IMR-90 (cell line): Measurements from ENCODE around the gene CYTH1. TPM values are rescaled to one million over a fixed set of nuclear protein-coding genes. Genes with fewer than 3 reads are reported as not detected.

Experiments
- ATAC-seq: fragments of 200-7000 bp; cut with Tn5 transposase; 2 replicates; pipeline ENCODE4 v1.9.1; 2020; ENCODE audit warnings: low read depth, mild to moderate bottlenecking, moderate library complexity
- BruUV-seq: library from RNA; stranded (reverse); fragments of 400-500 nt; replicated peaks from 2 replicates; lab custom pipeline; 2021; lab: Mats Ljungman, UMichigan
- CTCF ChIA-PET: fragments of 300-600 bp; formaldehyde crosslinking; extraction: SDS; loops from one replicate; lab custom pipeline; 2021; ENCODE audit warnings: antibody characterized with exemption; lab: Yijun Ruan, JAX
- POLR2A ChIA-PET: fragments of 300-600 bp; sonication (Branson Sonifier 250); formaldehyde crosslinking; loops from one replicate; lab custom pipeline; 2022; ENCODE audit warnings: antibody characterized with exemption; ENCODE audit not compliant: unreplicated experiment; lab: Charles Lee
- DNase-seq: peaks from one replicate; pipeline ENCODE4 v3.0.0; 2013
- H2AFZ ChIP-seq: replicated peaks from 2 replicates; pipeline ENCODE3; 2013; ENCODE audit warnings: low read length, mild to moderate bottlenecking; ENCODE audit not compliant: poor library complexity
- H2AK5ac ChIP-seq: 2 replicates; pipeline ENCODE4 v1.6.1; 2013; ENCODE audit warnings: low read depth, low read length, inconsistent platforms
- H2AK9ac ChIP-seq: replicated peaks from 2 replicates; pipeline ENCODE3; 2013; ENCODE audit warnings: mild to moderate bottlenecking, low read depth, low read length, moderate library complexity; ENCODE audit not compliant: poor library complexity
- H2BK120ac ChIP-seq: 2 replicates; pipeline ENCODE4 v1.6.1; 2013; ENCODE audit warnings: low read depth, low read length, inconsistent platforms
- H2BK15ac ChIP-seq: 3 replicates; pipeline ENCODE4 v1.6.1; 2013; ENCODE audit warnings: low read depth, low read length, inconsistent platforms
- H2BK20ac ChIP-seq: 2 replicates; pipeline ENCODE4 v1.6.1; 2013; ENCODE audit warnings: low read depth, mild to moderate bottlenecking, inconsistent platforms, low read length, moderate library complexity
- H2BK5ac ChIP-seq: 2 replicates; pipeline ENCODE4 v1.6.1; 2013; ENCODE audit warnings: mild to moderate bottlenecking, low read depth, low read length, inconsistent platforms; ENCODE audit not compliant: poor library complexity, severe bottlenecking
- H3K14ac ChIP-seq: replicated peaks from 2 replicates; pipeline ENCODE4 v1.6.1; 2013; ENCODE audit warnings: low read depth, low read length, inconsistent platforms
- H3K18ac ChIP-seq: 2 replicates; pipeline ENCODE4 v1.6.1; 2013; ENCODE audit warnings: low read depth, low read length, control low read depth
- H3K23ac ChIP-seq: 2 replicates; pipeline ENCODE4 v1.6.1; 2013; ENCODE audit warnings: low read depth, low read length, inconsistent platforms
- H3K27ac ChIP-seq: 2 replicates; pipeline ENCODE4 v1.5.1; 2013; ENCODE audit warnings: mild to moderate bottlenecking, control low read depth, low read length; ENCODE audit not compliant: insufficient read depth
- H3K27me3 ChIP-seq: 2 replicates; pipeline ENCODE4 v1.6.1; 2013; ENCODE audit warnings: low read length; ENCODE audit not compliant: control insufficient read depth, insufficient read depth
- H3K36me3 ChIP-seq: 2 replicates; pipeline ENCODE4 v1.6.1; 2013; ENCODE audit warnings: low read length, mixed read lengths; ENCODE audit not compliant: control insufficient read depth, insufficient read depth
- H3K4ac ChIP-seq: 2 replicates; pipeline ENCODE4 v1.6.1; 2013; ENCODE audit warnings: low read depth, low read length, inconsistent platforms
- H3K4me1 ChIP-seq: 2 replicates; pipeline ENCODE4 v1.6.1; 2013; ENCODE audit warnings: low read length, mixed read lengths; ENCODE audit not compliant: control insufficient read depth, insufficient read depth
- H3K4me2 ChIP-seq: 2 replicates; pipeline ENCODE4 v1.6.1; 2013; ENCODE audit warnings: low read depth, mild to moderate bottlenecking, control low read depth, low read length, moderate library complexity
- H3K4me3 ChIP-seq: 2 replicates; pipeline ENCODE4 v1.5.1; 2013; ENCODE audit warnings: low read depth, mild to moderate bottlenecking, control low read depth, low read length, moderate library complexity; ENCODE audit not compliant: insufficient read depth
- H3K56ac ChIP-seq: 2 replicates; pipeline ENCODE4 v1.6.1; 2013; ENCODE audit warnings: low read length, inconsistent platforms; ENCODE audit not compliant: insufficient read depth; ENCODE audit errors: extremely low read depth
- H3K79me1 ChIP-seq, 2 experiments: 2 replicates each; pipeline ENCODE4 v1.6.1; 2013; ENCODE audit warnings: low read length in 2 of 2, inconsistent platforms in 1 of 2, low read depth in 1 of 2
- H3K9ac ChIP-seq: 2 replicates; pipeline ENCODE4 v1.6.1; 2013; ENCODE audit warnings: low read depth, low read length, control low read depth
- H3K9me1 ChIP-seq: 2 replicates; pipeline ENCODE4 v1.6.1; 2013; ENCODE audit warnings: low read length, inconsistent platforms; ENCODE audit not compliant: insufficient read depth
- H3K9me3 ChIP-seq: 2 replicates; pipeline ENCODE4 v1.6.1; 2013; ENCODE audit warnings: low read length; ENCODE audit not compliant: control insufficient read depth, insufficient read depth
- H4K20me1 ChIP-seq: 2 replicates; pipeline ENCODE4 v1.6.1; 2013; ENCODE audit warnings: low read length, inconsistent platforms; ENCODE audit not compliant: insufficient read depth
- H4K5ac ChIP-seq: 2 replicates; pipeline ENCODE4 v1.6.1; 2013; ENCODE audit warnings: mild to moderate bottlenecking, low read depth, low read length, control low read depth
- H4K8ac ChIP-seq, 2 experiments: 2 replicates each; pipeline ENCODE4 v1.6.1; 2013; ENCODE audit warnings: low read depth in 2 of 2, low read length in 2 of 2, control low read depth in 1 of 2, inconsistent platforms in 1 of 2
- H4K91ac ChIP-seq: 2 replicates; pipeline ENCODE4 v1.6.1; 2013; ENCODE audit warnings: low read depth, low read length, inconsistent platforms; ENCODE audit not compliant: insufficient read depth
- FOS ChIP-seq: fragments of 150-350 bp; IDR thresholded peaks from 2 replicates; pipeline ENCODE4 v1.6.1; 2016; ENCODE audit warnings: low read depth, low read length
- RFX5 ChIP-seq: IDR thresholded peaks from 2 replicates; pipeline ENCODE4 v1.8.0; 2012; ENCODE audit warnings: low read depth, mild to moderate bottlenecking, low read length, moderate library complexity
- SMC3 ChIP-seq: fragments of 150-350 bp; IDR thresholded peaks from 2 replicates; pipeline ENCODE4 v1.6.1; 2016; ENCODE audit warnings: low read depth, mild to moderate bottlenecking, antibody characterized with exemption, low read length, moderate library complexity
- WGBS, 2 experiments: methylation state at CpG; one replicate each; pipeline versions ENCODE4 v1.1.5 to v1.1.7; 2013; ENCODE audit warnings: missing lambda C conversion rate in 2 of 2; ENCODE audit not compliant: insufficient read length in 1 of 2; ENCODE audit errors: extremely low coverage in 2 of 2; 5-methylcytosine and 5-hydroxymethylcytosine counted together
- dilution Hi-C: fragments of 300-500 bp; cut with HindIII; formaldehyde crosslinking; loops from one replicate; pipeline ENCODE4 v1.14.3; 2018; ENCODE audit warnings: low sequenced_read_pairs; ENCODE audit not compliant: unreplicated experiment
- in situ Hi-C: fragments of 300-500 bp; cut with MboI; formaldehyde crosslinking; loops from 3 replicates; pipeline ENCODE4 v1.14.3; 2019; ENCODE audit warnings: low sequenced_read_pairs, inconsistent platforms, mixed read lengths
- intact Hi-C: fragments of 100-400 bp; cut with micrococcal nuclease; formaldehyde crosslinking; loops from 2 replicates; pipeline ENCODE4 v1.10.0; 2022
- polyA plus RNA-seq, 3 experiments: library from polyadenylated mRNA; depleted of rRNA; stranded (reverse); fragments of >200 nt; gene quantifications; 2 replicates each; pipeline ENCODE4 v1.2.3, GENCODE V29; 2012; ENCODE audit warnings: low replicate concordance in 1 of 3
- total RNA-seq: library from RNA; depleted of rRNA; stranded (reverse); fragments of >200 nt; gene quantifications from 2 replicates; pipeline ENCODE4 v1.2.3, GENCODE V29; 2012

Gene CYTH1
- total and polyA plus RNA-seq, 2 of the 4 experiments (the other 2 are of a cell fraction), result 7.9 to 12.4 TPM

DNA sequence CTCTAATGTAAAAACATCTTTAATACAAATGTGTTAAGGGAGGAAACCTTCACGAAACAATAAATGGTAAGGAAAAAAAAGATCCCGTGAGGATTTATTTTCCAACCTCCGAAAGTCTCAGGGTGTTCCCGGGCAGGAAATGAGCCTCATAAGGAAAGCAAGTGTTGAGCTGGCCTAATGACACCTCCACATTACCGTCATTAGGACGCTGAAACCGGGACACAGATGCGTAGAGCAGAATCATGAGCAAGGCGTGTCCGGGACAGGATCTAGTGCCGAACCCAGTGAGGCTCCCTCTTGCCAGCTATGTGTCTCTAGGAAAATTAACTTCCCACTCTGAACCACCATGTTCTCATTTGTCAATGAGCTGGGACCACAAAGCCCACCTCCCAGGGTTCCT, 22.7 kb upstream of the CYTH1 start:
- 73% methylated on average over 3 of the region's 11 CpGs; no CpG with 5 or more reads in 1 of the 2 experiments for WGBS, 2 experiments
- TF ChIP-seq FOS, result no peak
- TF ChIP-seq SMC3, result no peak
- no peak for TF ChIP-seq RFX5
- Histone ChIP-seq H3K79me1 (peaks cover 19 to 53% of the 10 kb centered on the region in 2 experiments), H4K5ac (no peak overlapping the region), H3K4me2 (no peak overlapping the region), H4K8ac (no peak overlapping the region), H3K27me3 (no peaks in the 10 kb centered on the region), H4K91ac (no peak overlapping the region), H2AK9ac (peak overlapping the region; percentile 56), H2BK120ac (no peak overlapping the region), H2BK20ac (no peak overlapping the region), H3K9me3 (no peaks in the 10 kb centered on the region), H3K4me3 (no peak overlapping the region), H3K9me1 (peaks cover 5% of the 10 kb centered on the region; the same call in 1 of the 2 replicates), H3K14ac (no peak overlapping the region), H2AFZ (no peak overlapping the region), H2BK5ac (no peak overlapping the region), H3K9ac (no peak overlapping the region), H4K20me1 (peaks cover 16% of the 10 kb centered on the region), H3K23ac (no peak overlapping the region), H3K4me1 (no peaks in the 10 kb centered on the region), H2BK15ac (no peak overlapping the region), H3K36me3 (peaks cover 58% of the 10 kb centered on the region), H3K56ac (no peak overlapping the region), H3K18ac (no peak overlapping the region), H2AK5ac (no peak overlapping the region), H3K27ac (no peak overlapping the region), H3K4ac (no peak overlapping the region)
- intact Hi-C loops (no loop called here), in situ Hi-C loops (no loop called here), dilution Hi-C loops (no loop called here)
- CTCF ChIA-PET, result interaction anchor here (0.8 to 1.2 kb wide), 2 partner anchors 16 to 308 kb away, joined by 3 read pairs; no protein-coding TSS in a partner anchor
- POLR2A ChIA-PET, result no interaction called here
- no peak for ATAC-seq
- no TSS peak for BruUV-seq
- DNase-seq, result no peak
